Activated naive CD8-positive, alpha-beta T cell treated with anti-CD3 and anti-CD28 coated beads, Interleukin-2, amount 50 U/mL, for 24 hours (primary cell): Measurements from ENCODE around the gene SH3PXD2B.

Experiments used
- ATAC-seq: fragments of 150-1000 bp; cut with Tn5 transposase; one replicate; pipeline ENCODE4 v1.10.0; 2021
- DNase-seq: peaks from one replicate; pipeline ENCODE4 v3.0.0; 2021
- H3K27ac Mint-ChIP-seq: one replicate; pipeline ENCODE4 v1.8.0; 2021; ENCODE audit warnings: mild to moderate bottlenecking, mixed read lengths
- H3K27me3 Mint-ChIP-seq: one replicate; pipeline ENCODE4 v1.8.0; 2021; ENCODE audit warnings: mixed read lengths
- H3K36me3 Mint-ChIP-seq: one replicate; pipeline ENCODE4 v1.8.0; 2021; ENCODE audit warnings: low read depth, mixed read lengths
- H3K4me1 Mint-ChIP-seq: one replicate; pipeline ENCODE4 v1.8.0; 2021; ENCODE audit warnings: mixed read lengths
- H3K4me3 Mint-ChIP-seq: one replicate; pipeline ENCODE4 v1.8.0; 2021; ENCODE audit warnings: mild to moderate bottlenecking, moderate library complexity, mixed read lengths
- H3K9me3 Mint-ChIP-seq: one replicate; pipeline ENCODE4 v1.8.0; 2021; ENCODE audit warnings: mixed read lengths

Gene SH3PXD2B

DNA sequence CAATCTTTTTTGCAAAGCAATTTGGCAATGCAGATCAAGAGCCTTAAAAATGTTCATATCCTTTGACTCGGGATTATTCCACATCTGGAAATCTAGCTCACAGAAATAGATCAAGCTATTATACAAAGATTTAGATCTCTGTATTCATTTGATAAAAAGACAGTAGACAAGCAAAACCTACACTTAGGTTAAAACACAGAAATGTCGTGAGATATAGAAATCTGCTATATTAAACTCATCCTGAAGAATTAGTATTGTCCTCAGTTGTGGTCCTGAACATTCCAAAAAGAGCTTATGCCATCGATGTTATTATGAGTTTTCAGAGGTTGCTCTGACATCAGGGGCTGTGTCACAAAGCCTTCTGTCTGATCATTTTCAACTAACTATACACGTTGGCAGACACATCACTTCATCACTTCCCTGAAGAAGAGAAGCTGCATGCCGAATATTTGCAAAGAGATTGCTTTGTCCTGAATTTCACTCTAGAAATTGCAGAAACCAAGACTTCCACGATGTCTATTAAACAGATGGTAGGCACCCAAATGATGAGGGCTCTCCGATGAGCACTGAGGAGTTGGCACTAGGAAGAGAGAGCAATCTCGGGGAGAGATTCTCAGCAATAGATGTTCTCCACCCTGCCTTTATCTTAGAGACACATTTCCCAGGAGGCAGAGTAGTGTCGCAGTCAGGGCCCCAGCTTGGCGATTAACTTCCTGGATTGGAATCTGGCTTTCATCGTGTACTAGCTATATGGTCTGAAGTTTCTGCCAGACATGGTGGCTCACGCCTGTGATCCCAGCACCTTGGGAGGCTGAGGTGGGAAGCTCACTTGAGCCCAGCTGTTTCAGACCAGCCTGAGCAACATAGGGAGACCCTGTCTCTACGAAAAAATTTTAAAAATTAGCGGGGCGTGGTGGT is 168.8 kb downstream of the SH3PXD2B start:
- peak overlapping the region; percentile 79 for H3K4me3 Mint-ChIP-seq
- H3K27me3 Mint-ChIP-seq = no peaks in the 10 kb centered on the region
- H3K4me1 Mint-ChIP-seq = peaks cover 27% of the 10 kb centered on the region
- no peak overlapping the region for H3K27ac Mint-ChIP-seq
- peaks cover 2% of the 10 kb centered on the region for H3K36me3 Mint-ChIP-seq
- H3K9me3 Mint-ChIP-seq = no peaks in the 10 kb centered on the region
- ATAC-seq (no peak), DNase-seq (no peak)

DNA sequence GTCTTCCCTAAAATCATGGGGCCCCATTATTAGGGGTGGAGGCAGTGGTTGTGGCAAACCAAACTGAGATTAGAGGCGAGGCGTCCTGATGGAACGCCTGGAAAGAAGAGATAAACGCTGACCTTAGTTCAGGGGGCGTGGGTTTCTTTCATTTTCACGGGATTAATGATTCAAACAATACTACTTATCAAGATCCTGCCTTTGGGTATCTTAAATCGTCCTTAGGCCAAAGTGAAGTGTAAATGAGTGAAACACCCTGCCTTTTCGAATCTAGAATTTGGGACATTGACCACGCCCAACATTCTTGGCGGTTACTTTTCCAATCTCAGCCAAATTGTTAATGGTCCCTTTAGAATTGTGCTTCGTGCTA is 169.7 kb downstream of the SH3PXD2B start:
- no peaks in the 10 kb centered on the region for H3K9me3 Mint-ChIP-seq
- H3K36me3 Mint-ChIP-seq = peaks cover 2% of the 10 kb centered on the region
- peak overlapping the region; percentile 79 for H3K4me3 Mint-ChIP-seq
- ATAC-seq (no peak), DNase-seq (no peak)
- peaks cover 27% of the 10 kb centered on the region for H3K4me1 Mint-ChIP-seq
- peak overlapping the region; percentile 74 for H3K27ac Mint-ChIP-seq
- H3K27me3 Mint-ChIP-seq = no peaks in the 10 kb centered on the region

DNA sequence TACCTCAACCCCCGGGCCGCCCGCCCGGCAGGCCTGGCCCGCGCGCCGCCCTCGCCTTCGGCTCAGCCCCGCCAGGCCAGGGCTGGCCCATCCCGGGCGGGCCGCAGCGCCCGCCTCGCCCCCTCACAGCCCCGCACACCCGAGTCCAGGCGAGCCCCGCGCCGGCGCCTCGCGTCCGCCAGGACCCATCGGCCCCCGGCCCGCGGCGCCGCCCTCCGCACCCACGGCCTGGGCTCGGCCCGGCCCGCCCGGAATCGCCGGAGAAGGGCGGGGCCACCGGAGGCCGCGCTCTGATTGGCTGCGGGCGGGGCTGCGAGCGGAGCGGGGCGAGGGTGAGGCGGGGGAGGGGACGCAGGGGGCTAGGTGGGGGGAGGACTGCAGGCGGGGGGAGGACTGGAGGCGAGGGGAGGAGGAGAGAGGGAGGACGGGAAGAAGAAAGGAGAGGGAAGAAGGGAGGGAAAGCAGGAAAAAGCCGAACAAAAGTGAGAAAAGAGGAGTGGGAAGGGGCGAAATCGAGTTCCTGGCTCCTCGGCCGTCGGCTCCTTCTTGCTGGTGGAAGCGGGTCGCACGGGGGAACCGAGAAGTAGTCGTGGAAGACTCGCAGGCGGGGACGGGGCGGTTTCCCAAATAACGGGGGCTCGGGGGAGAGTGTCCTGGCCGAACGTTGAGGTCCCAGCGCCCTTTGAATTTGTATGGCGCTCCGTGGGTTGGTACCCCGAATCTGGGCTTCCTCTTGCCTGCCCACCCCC is 170.3 kb downstream of the SH3PXD2B start:
- peak overlapping the region; percentile 74 for H3K27ac Mint-ChIP-seq
- H3K9me3 Mint-ChIP-seq = no peaks in the 10 kb centered on the region
- H3K4me3 Mint-ChIP-seq = peak overlapping the region; percentile 83
- ATAC-seq (peak; percentile 87), DNase-seq (peak; percentile 82)
- H3K27me3 Mint-ChIP-seq = no peaks in the 10 kb centered on the region
- peaks cover 29% of the 10 kb centered on the region for H3K4me1 Mint-ChIP-seq
- peaks cover 5% of the 10 kb centered on the region for H3K36me3 Mint-ChIP-seq

DNA sequence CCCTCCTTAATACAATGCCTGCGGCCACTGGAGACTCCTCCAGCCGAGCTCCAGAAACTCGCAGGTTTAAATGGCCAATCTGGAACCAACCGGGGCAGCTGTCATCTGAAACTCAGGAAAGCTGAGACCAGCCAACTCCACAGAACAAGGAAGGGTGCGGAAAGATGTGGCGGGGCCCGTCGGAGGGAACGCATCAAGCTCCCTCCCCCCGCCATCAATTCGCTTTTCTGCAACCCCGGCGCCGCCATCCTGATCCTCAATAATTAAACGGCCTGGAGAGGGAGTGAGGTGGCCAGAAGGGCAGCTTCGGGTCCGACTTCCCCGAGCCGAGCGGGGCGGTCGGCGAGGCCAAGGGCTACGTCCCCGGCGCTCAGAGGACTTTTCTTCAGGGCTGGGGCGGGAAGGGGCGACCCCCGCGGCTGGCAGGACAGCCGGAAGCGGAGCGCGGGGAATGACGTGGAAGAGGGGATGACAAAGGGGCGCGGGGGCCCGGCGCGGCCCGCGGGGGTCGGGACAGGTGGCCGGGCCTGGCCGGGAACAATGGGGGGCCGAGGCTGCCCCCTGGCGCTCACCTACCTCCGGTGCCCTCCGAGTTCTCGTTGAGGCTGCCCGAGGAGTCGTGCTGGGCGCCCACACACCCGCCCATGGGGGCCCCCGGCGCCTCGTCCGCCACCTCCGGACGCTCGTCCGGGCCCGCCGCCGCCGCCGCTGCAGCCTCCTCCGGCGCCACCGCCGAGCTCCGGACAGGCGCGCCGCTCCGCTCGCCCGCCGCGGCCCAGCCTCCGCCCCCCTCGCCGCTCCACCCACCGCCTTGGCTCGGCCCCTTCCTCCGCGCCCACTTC is 171.1 kb downstream of the SH3PXD2B start, which contains the start of gene UBTD2:
UBTD2 (minus strand) TSS at position 745 of the 842 bp plus-strand sequence; CDS start at position 646, 99 bp downstream.
- Mint-ChIP-seq H3K36me3 (peaks cover 8% of the 10 kb centered on the region), H3K9me3 (no peaks in the 10 kb centered on the region), H3K4me1 (peaks cover 32% of the 10 kb centered on the region), H3K4me3 (peak within 1 kb of the TSS; percentile 83), H3K27ac (peak within 1 kb of the TSS; percentile 76), H3K27me3 (no peaks in the 10 kb centered on the region)
- peak; percentile 81 for DNase-seq
- peak; percentile 88 for ATAC-seq

DNA sequence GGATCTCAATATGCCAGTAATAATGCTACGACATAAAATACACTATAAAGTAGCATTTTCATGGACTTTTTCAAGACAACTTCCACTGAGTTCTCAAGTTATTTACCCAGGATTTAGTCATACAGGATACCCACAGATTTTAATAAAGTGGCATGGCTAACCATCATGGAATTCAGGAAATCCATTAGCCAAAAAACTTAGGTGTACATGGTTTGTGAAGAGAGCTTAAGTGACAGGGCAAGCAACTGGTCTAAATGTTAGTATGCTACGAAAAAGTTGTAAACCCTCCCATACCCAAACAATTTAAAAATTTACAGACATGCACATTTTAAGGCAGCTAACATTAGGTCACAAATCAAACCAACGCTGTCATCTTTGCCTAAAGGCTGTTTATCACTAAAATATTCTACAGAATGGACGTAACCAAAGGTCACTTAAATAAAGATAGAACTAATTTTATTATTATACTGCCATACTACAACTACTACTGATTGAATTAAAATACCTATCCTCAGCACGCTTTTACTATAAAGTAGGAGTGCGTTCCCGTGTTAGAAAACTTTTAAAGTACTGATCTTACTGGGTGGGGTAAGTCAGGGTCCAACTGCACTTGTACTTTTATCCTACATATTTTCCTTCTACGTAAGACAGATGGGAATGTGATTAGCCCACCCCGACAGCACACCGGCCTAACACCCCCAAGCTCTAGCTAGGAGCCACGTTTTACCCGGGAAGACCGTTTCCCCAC is 171.9 kb downstream of the SH3PXD2B start:
- Mint-ChIP-seq H3K4me3 (peak overlapping the region; percentile 83), H3K36me3 (peaks cover 14% of the 10 kb centered on the region), H3K9me3 (no peaks in the 10 kb centered on the region), H3K27ac (peak overlapping the region; percentile 76), H3K4me1 (peaks cover 40% of the 10 kb centered on the region), H3K27me3 (no peaks in the 10 kb centered on the region)
- ATAC-seq (no peak), DNase-seq (no peak)

DNA sequence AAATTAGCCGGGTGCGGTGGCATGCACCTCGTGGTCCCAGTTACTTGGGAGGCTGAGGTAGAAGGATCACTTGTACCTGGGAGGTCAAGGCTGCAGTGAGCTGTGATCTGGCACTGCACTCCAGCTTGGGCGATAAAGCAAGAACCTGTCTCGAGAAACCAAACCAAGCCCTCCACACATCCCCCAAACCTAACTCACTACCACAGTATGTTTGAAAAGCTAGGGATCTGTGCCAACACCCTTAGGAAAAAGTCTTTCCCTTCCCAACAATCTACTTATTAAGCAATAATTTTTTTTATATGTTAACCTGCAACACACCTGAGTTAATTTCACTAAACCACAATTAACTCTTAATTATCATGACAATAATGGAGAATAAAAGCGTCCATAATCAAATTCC is 173.0 kb downstream of the SH3PXD2B start:
- Mint-ChIP-seq H3K4me3 (peak overlapping the region; percentile 83), H3K27ac (no peak overlapping the region), H3K36me3 (peaks cover 18% of the 10 kb centered on the region), H3K4me1 (peaks cover 46% of the 10 kb centered on the region), H3K9me3 (no peaks in the 10 kb centered on the region), H3K27me3 (no peaks in the 10 kb centered on the region)
- DNase-seq (no peak), ATAC-seq (no peak)

DNA sequence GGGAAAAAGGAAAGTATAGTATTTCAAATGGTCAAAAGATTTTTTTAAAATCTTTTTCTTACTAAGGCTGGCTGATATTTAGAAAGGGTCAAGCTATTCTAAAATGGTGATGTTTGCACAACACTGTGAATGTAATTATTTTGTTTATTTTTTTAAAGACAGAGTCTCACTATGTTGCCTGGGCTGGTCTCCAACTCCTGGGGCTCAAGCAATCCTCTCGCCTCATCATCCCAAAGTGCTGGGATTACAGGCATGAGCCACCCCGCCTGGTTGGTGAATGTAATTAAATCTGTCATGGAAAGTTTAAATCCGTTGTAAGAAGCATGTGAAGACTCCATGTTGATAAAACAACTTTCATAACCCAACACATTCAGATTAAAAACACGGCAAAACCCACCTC is 173.4 kb downstream of the SH3PXD2B start:
- Mint-ChIP-seq H3K4me1 (peaks cover 50% of the 10 kb centered on the region), H3K27me3 (no peaks in the 10 kb centered on the region), H3K36me3 (peaks cover 20% of the 10 kb centered on the region), H3K9me3 (no peaks in the 10 kb centered on the region), H3K4me3 (no peak overlapping the region), H3K27ac (no peak overlapping the region)
- no peak for ATAC-seq
- no peak for DNase-seq

DNA sequence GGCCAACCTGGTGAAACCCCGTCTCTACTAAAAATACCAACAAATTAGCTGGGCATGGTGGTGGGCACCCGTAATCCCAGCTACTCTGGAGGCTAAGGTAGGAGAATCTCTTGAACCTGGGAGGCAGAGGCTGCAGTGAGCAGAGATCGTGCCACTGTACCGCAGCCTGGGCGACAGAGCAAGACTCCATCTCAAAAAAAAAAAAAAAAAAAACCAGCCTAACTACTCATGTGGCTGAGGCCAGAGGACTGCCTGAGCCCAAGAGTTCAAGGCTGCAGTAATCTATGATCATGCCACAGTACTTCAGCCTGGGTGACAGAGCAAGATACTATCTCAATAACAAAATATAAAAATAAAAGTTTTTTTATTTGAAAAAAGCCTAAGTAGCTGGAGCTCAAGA is 174.0 kb downstream of the SH3PXD2B start:
- no peak overlapping the region for H3K4me3 Mint-ChIP-seq
- H3K27ac Mint-ChIP-seq = no peak overlapping the region
- H3K36me3 Mint-ChIP-seq = peaks cover 20% of the 10 kb centered on the region
- peaks cover 56% of the 10 kb centered on the region for H3K4me1 Mint-ChIP-seq
- no peak for ATAC-seq
- no peaks in the 10 kb centered on the region for H3K27me3 Mint-ChIP-seq
- no peak for DNase-seq
- no peaks in the 10 kb centered on the region for H3K9me3 Mint-ChIP-seq

DNA sequence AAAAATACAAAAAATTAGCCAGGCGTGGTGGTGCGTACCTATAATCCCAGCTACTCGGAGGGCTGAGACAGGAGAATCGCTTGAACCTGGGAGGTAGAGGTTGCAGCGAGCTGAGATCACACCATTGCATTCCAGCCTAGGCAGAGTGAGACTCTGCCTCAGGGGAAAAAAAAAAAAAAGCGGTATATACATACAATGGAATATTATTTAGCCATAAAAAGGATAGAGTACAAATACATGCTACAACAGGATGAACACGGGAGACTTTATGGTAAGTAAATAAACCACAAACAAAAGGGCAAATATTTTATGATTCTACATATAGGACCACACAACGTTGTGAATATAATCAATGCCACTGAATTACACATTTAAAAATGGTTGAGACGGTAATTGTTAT is 176.0 kb downstream of the SH3PXD2B start:
- H3K9me3 Mint-ChIP-seq = no peaks in the 10 kb centered on the region
- H3K27me3 Mint-ChIP-seq = no peaks in the 10 kb centered on the region
- H3K4me3 Mint-ChIP-seq = no peak overlapping the region
- ATAC-seq (no peak), DNase-seq (no peak)
- no peak overlapping the region for H3K27ac Mint-ChIP-seq
- H3K4me1 Mint-ChIP-seq = peaks cover 66% of the 10 kb centered on the region
- peaks cover 26% of the 10 kb centered on the region for H3K36me3 Mint-ChIP-seq

DNA sequence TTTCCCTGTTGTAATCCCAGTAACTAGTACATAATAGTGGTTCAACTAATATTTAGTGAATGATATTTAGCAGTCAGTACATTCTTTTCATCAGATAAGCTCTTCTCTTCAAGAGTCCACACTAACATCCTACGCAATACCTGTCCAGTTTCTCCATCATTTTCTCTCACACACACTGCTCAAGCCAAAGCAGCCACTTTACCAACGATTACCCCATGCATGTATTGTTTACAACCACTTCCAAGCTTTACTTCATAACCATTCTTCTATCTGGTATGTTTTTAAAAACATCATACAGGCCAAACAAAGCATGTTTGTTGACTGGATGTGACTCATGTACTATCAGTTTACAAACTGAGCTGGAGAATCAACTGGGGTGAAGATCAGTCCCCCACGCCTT is 178.1 kb downstream of the SH3PXD2B start:
- H3K27me3 Mint-ChIP-seq = no peaks in the 10 kb centered on the region
- DNase-seq (no peak), ATAC-seq (no peak)
- H3K9me3 Mint-ChIP-seq = no peaks in the 10 kb centered on the region
- H3K4me3 Mint-ChIP-seq = no peak overlapping the region
- H3K36me3 Mint-ChIP-seq = peaks cover 26% of the 10 kb centered on the region
- peaks cover 58% of the 10 kb centered on the region for H3K4me1 Mint-ChIP-seq
- peak overlapping the region; percentile 93 for H3K27ac Mint-ChIP-seq
